Mononuclear cell (primary cell): Measurements from ENCODE around the gene TPGS2. TPM values are rescaled to one million over a fixed set of nuclear protein-coding genes. Genes with fewer than 3 reads are reported as not detected.
"Not testable (repeated sequence)": the region's sequence is repeated elsewhere in the genome, so short reads cannot be mapped to it uniquely, and the experiment has no call there.

Experiments used
- H3K27me3 ChIP-seq: 2 replicates; pipeline ENCODE4 v1.6.0; 2011; ENCODE audit warnings: low read length, control low read depth; ENCODE audit not compliant: insufficient read depth
- H3K4me1 ChIP-seq: 2 replicates; pipeline ENCODE4 v1.5.1; 2011; ENCODE audit warnings: mild to moderate bottlenecking, low read length, control low read depth; ENCODE audit not compliant: insufficient read depth
- H3K4me3 ChIP-seq: 2 replicates; pipeline ENCODE4 v1.5.1; 2011; ENCODE audit warnings: mild to moderate bottlenecking, low read length, moderate library complexity
- H3K9me3 ChIP-seq: 2 replicates; pipeline ENCODE4 v1.5.1; 2011; ENCODE audit warnings: low read depth, mild to moderate bottlenecking, control low read depth, low read length
- total RNA-seq: library from RNA; depleted of rRNA; stranded (reverse); fragments of >200 nt; gene quantifications from one replicate; pipeline ENCODE4 v1.2.3, GENCODE V29; 2012

Gene TPGS2, protein sequence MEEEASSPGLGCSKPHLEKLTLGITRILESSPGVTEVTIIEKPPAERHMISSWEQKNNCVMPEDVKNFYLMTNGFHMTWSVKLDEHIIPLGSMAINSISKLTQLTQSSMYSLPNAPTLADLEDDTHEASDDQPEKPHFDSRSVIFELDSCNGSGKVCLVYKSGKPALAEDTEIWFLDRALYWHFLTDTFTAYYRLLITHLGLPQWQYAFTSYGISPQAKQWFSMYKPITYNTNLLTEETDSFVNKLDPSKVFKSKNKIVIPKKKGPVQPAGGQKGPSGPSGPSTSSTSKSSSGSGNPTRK
- total RNA-seq = 35.5 TPM

DNA sequence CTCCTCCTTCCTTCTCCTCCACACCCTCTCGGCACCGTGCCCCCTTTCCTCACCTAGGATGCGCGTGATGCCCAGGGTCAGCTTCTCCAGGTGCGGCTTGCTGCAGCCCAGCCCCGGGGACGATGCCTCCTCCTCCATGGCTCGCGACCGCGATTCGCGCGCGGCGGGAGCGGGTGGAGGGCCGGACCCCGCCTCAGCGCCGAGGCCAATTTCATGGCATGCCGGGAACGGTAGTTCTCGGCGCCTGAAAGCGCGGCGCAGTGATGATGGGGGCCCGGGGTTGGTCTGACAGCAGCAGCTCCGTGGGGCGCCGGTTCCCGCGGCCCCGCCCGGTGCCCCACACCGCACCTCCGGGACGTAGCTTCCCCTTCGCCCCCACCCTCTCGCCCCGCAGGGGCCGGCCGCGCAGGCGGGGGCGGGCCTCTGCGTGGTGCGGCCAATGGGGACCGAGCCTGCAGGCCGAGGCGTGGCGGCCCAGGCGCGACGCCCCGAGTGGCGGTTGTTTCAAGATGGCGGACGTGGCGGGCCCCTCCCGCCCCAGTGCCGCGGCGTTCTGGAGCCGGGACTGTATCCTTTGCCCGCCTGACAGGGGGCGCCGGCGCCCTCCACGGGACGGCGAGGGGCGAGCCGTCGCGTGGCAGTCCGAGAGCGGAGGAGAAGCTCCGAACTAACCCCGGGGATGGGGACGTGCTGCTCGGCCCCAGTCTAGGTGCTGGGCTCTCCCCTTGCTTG, at the start of gene TPGS2, which contains the start of gene KIAA1328:
TSS of gene TPGS2 (minus strand) at position 373 of the 732 bp plus-strand sequence. CDS start at position 138, 235 bp downstream.
TSS of gene KIAA1328 (plus strand) at position 498 of the 732 bp plus-strand sequence. CDS start at position 510, 12 bp downstream.
- H3K4me1 ChIP-seq = peaks cover 20% of the 10 kb centered on the region
- H3K4me3 ChIP-seq = peak within 1 kb of the TSS; percentile 81
- H3K27me3 ChIP-seq = no peaks in the 10 kb centered on the region
- no peaks in the 10 kb centered on the region for H3K9me3 ChIP-seq

DNA sequence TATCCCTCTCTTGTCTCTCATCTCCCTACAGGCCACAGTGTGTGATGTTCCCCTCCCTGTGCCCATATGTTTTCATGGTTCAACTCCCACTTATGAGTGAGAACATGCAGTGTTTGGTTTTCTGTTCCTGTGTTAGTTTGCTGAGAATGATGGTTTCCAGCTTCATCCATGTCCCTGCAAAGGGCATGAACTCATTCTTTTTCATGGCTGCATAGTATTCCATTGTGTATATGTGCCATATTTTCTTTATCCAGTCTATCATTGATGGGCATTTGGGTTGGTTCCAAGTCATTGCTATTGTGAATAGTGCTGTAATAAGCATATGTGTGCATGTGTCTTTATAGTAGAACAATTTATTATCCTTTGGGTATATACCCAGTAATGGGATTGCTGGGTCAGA, 45.0 kb upstream of the TPGS2 start:
- not testable (repeated sequence) for H3K4me1 ChIP-seq, H3K27me3 ChIP-seq, H3K9me3 ChIP-seq, H3K4me3 ChIP-seq

DNA sequence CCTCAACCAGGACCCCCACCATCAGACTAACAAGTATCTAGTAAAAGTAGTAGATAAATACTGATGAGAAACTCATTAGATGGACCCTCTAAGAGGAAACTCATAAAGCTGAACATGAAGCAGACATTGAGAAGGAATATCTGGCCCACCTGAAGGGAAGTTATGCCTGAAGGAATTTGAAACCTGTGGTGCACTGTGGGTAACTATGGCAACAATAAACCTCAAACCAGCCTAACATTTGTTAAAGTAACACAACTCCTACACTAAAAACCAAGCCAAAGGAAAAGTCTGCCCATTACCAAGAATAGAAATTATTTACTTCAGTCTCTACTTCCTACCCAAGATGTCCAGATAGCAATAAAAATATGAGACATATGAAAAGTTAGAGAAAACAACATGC, 43.5 kb upstream of the TPGS2 start:
- H3K4me1 ChIP-seq = no peaks in the 10 kb centered on the region

DNA sequence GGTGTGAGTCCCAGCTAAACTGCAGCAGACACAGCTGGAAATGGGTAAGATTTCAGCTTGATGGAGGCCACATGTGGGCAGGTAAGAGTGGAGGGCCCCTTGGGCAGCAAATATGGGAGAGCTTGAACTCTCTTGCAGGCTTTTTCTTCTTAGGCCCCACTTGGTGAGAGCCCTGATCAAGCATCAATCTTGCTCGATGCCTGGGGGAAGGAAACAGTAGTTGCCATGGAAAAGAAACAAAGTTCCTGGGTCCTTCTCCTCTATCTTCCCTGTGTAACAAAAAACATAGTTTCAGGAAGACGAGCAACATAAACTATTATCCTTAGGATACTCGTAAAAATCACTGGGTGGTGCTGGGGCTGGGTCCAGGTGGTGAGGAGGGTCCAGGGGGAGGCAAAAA, 43.0 kb upstream of the TPGS2 start:
- Histone ChIP-seq H3K27me3 (no peaks in the 10 kb centered on the region), H3K9me3 (no peaks in the 10 kb centered on the region), H3K4me3 (no peak overlapping the region), H3K4me1 (no peaks in the 10 kb centered on the region)

More for the DNA sequence above, 43.5 kb upstream of the TPGS2 start:
- Histone ChIP-seq H3K4me3 (no peak overlapping the region), H3K9me3 (no peaks in the 10 kb centered on the region), H3K27me3 (no peaks in the 10 kb centered on the region)

DNA sequence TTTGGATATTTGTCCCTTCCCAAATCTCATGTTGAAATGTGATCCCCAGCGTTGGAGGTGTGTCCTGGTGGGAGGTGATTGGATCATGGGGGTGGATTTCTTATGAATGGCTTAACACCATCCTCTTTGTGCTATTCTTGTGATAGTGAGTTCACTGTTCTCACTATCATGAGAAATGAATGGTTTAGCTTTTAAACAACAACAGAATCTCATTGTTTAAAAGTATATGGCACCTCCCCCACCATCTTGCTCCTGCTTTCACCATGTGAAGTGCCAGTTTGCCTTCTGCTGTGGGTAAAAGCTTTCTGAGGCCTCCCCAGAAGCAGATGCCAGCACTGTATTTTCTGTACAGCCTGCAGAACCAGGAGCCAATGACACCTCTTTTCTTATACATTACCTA, 38.3 kb upstream of the TPGS2 start:
- Histone ChIP-seq H3K27me3 (no peaks in the 10 kb centered on the region), H3K4me3 (no peak overlapping the region), H3K9me3 (no peaks in the 10 kb centered on the region), H3K4me1 (no peaks in the 10 kb centered on the region)

DNA sequence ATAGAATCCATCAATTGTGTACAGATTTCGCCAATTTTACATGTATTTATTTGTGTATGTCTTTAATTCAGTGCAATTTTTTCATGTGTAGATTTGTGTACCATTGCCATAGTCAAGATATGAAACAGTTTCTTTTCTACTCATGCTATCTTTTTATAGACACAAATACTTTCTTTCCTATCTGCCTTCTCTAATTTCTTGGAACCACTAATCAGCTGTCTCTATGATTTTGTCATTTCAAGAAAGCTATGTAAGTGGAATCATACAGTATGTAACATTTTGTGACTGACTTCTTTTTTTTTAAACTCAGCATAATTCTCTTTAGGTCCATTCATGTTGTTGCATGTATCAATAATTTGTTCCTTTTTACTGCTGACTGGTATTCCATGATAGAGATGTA, 33.4 kb upstream of the TPGS2 start:
- Histone ChIP-seq H3K4me1 (no peaks in the 10 kb centered on the region), H3K27me3 (no peaks in the 10 kb centered on the region), H3K9me3 (no peaks in the 10 kb centered on the region), H3K4me3 (no peak overlapping the region)

DNA sequence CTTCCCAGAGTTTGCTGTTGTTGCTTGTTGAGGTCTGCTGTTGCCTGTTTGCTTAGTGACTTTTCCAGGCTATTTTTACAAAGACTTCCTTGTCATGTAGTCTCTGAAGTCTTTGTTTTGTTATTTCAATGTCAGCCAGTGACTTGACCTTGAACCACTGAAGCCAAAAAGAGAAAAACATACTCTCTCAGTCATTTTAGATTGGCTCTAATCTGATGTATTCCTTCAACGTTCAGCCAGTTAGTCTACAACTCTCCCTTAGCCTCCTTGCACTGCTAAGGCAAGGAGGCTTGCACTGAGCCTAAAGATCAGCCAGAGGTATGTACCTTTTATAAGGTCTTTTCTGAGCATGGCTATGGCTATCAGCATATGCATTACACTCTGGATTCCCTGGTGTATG, 28.0 kb upstream of the TPGS2 start:
- no peaks in the 10 kb centered on the region for H3K4me1 ChIP-seq
- H3K27me3 ChIP-seq = no peaks in the 10 kb centered on the region
- H3K4me3 ChIP-seq = no peak overlapping the region
- peaks cover 9% of the 10 kb centered on the region for H3K9me3 ChIP-seq

DNA sequence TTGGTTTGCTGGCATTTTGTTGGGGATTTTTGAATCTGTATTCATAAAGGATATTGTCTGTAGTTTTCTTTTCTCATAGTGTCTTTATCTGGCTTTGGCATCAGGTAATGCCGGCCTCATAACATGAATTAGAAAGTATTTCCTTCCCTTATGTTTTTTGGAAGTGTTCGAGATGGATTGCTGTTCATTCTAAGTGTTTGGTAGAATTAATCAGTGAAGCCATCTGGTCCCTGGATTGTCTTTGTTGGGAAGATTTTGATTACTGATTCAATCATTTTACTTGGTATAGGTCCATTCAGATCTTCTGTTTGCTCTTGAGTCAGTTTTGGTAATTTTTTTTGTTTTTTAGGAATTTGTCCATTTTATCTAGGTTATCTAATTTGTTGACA, 22.4 kb upstream of the TPGS2 start:
- Histone ChIP-seq H3K27me3 (no peaks in the 10 kb centered on the region), H3K4me3 (no peak overlapping the region), H3K4me1 (no peaks in the 10 kb centered on the region)

DNA sequence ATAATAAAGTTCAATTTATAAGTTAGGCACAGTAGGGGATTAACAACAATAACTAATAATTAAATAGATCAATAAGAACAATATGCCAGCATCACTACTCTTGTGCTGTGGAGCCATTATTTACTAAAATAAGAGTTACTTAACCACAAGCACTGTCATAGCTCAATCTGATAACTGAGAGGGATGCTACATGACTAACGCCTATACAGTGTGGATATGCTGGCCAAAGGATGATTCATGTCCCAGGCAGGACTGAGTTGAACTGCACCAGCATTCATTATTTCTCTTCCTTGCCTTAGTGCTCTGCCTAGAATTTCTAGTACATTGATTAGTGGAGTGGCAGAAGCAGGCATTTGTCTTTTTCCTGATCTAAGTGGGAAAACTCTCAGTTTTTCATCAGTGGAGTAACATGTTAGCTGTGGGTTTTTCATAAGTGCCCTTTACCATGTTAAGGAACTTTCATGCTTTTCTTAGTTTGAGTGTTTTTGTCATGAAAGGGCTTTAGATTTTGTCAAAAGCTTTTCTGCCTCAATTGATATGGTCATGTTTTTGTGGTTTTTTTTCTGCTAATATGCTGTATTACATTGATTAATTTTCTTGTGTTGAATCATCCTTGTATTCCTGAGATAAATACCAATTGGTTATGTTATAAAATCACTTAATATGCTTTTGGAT, 21.9 kb upstream of the TPGS2 start:
- H3K27me3 ChIP-seq = no peaks in the 10 kb centered on the region
- peaks cover 19% of the 10 kb centered on the region for H3K9me3 ChIP-seq
- no peaks in the 10 kb centered on the region for H3K4me1 ChIP-seq
- no peak overlapping the region for H3K4me3 ChIP-seq

More for the DNA sequence above, 22.4 kb upstream of the TPGS2 start:
- H3K9me3 ChIP-seq = peaks cover 19% of the 10 kb centered on the region

DNA sequence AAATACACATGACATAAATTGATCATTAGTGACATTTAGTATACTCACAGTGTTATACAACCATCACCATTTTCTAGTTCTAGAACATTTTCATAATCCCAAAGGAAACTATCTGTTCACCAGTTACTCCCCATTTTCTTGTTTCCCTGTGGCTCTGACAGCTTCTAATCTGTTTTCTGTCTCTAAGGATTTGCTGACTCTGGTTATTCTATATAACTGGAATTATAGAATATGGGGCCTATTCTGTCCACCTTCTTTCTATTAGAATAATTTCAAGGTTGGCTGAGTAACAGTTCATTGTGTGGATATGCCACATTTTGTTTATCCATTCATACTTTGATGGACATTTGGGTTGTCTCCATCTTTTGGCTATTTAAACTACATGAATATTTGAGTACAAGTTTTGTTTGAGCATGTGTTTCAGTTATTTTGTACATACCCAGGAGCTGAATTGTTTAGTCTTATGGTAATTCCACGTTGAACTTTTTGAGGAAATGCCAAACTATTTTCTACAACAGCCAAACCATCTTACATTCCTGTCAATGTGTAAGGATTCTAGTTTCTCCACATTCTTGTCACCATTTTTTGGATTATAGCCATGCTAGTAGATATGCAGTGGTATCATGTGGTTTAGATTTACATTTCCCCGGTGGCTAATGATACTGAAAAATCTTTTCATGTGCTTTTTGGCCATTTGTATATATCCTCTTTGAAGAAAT, 20.6 kb upstream of the TPGS2 start:
- Histone ChIP-seq H3K27me3 (no peaks in the 10 kb centered on the region), H3K9me3 (peaks cover 19% of the 10 kb centered on the region), H3K4me1 (no peaks in the 10 kb centered on the region), H3K4me3 (no peak overlapping the region)

DNA sequence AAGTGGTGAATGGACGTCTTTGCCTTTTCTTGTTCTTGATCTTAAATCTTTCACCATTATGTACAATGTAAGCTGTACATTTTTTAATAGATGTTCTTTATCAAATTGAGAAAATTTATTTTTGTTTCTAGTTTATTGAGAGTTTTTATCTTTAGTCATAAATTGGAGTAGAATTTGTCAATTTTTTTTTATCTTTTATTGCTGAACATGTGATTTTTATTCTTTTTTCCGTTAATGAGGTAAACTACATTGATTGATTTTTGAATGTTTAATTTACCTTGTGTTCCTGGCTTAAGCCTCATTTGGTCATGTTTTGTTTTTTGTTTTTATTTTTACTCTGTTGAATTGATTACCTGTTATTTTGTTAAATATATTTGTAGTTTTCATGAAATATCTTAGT, 19.8 kb upstream of the TPGS2 start:
- Histone ChIP-seq H3K4me3 (no peak overlapping the region), H3K9me3 (peaks cover 19% of the 10 kb centered on the region)

DNA sequence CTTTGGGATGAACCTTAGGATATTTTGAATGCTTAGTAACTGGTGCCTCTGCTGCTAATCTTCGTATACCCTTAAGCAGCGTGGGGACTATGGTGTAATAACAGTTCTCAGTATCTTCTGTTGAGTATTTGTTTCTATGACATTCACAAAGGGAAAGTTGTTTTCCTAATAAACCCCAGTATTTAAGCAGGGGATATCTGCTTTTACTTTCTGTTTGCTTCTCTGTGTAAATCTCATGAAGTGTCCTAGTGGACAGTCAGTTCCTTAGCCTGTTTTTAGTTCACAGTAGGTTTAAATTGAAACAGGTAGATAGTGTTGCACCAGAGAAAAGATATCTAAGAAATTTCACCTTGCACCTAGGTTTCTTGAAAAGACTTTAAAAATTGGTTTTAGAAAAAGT, 15.0 kb upstream of the TPGS2 start:
- H3K27me3 ChIP-seq = no peaks in the 10 kb centered on the region
- H3K4me1 ChIP-seq = no peaks in the 10 kb centered on the region
- no peaks in the 10 kb centered on the region for H3K9me3 ChIP-seq
- no peak overlapping the region for H3K4me3 ChIP-seq

More for the DNA sequence above, 19.8 kb upstream of the TPGS2 start:
- Histone ChIP-seq H3K4me1 (no peaks in the 10 kb centered on the region), H3K27me3 (no peaks in the 10 kb centered on the region)

DNA sequence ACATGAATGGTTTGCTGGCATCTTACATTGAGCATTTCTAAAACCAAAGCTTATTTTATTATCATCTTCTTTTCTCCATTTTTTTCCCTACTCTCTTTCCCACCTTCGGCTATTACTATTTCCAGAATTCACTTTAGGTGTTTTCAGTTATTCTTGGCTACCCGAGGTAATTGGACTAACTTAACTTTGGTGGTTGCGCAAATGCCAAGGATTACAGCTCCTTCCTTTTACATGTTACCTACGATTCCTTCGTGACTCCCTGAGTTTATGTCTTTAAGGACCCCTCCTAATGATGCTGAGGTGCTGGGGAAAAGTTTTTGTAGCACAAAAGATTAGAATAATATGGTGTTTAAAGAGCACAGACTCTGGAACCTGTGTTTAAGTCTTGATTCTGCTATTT, 14.4 kb upstream of the TPGS2 start:
- Histone ChIP-seq H3K4me1 (no peaks in the 10 kb centered on the region), H3K4me3 (no peak overlapping the region), H3K27me3 (no peaks in the 10 kb centered on the region), H3K9me3 (no peaks in the 10 kb centered on the region)

DNA sequence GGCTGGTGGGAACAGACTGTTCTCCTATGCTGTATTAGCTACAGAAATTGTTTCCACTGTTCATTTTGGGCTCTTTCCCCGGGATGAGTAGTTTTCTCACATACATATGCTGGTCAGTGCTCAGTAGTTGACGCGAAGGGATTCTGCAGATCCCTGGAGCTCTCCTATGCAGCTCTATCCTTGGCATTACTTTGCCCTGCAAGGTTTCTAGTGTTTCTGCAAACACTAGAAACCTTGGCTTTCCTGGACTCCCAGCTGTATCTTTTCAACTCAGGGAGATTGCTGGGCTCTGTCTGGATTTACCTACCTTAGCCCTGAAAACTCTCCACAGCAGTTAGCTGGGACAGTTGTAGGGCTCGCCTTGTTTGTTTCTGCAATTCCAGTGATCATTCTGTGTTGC, 11.0 kb upstream of the TPGS2 start:
- Histone ChIP-seq H3K4me3 (no peak overlapping the region), H3K4me1 (no peaks in the 10 kb centered on the region), H3K9me3 (no peaks in the 10 kb centered on the region), H3K27me3 (no peaks in the 10 kb centered on the region)

DNA sequence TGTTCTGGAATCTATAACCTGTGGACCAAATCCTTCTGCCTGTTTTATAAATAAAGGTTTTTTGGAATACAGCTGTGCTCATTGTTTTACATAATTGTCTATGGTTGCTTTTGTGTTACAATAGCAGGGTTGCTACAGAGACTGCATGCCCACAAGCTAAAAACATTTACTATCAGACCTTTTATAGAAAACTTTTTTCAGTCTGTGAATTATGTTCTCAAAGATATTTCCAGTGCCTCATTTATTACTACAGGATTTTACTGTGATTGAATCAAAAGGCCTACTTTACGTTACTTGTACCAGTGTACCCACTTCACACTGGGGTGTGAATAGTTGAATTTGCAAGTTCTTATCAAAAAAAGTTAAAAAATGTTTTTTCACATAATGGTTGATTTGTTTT, 7.1 kb upstream of the TPGS2 start:
- no peaks in the 10 kb centered on the region for H3K27me3 ChIP-seq
- H3K4me3 ChIP-seq = no peak overlapping the region
- H3K4me1 ChIP-seq = no peaks in the 10 kb centered on the region
- no peaks in the 10 kb centered on the region for H3K9me3 ChIP-seq
